ENCODE data around the gene EFNA4.
A peak's percentile ranks its signal among the peaks of the same experiment; 100 is the strongest.

Gene EFNA4

GRCh38 chr1:155017946-155018316 lies 45.6 kb upstream of the EFNA4 start:
- Histone ChIP-seq H2AK5ac (ENCODE audit: low read length) (peak overlapping the region; percentile 69), H3K56ac (ENCODE audit: low read length) (peak overlapping the region; percentile 70), H3K9ac (ENCODE audit: low read length) (peak overlapping the region; percentile 65), H2BK5ac (ENCODE audit: low read length) (no peak overlapping the region), H3K36me3 (ENCODE audit: control insufficient read depth, insufficient read depth, low read length) (no peaks in the 10 kb centered on the region), H2BK15ac (replicated peaks; ENCODE audit: low read depth) (no peak overlapping the region), H3K4me2 (ENCODE audit: low read length) (peak overlapping the region; percentile 42), H3K79me1 (ENCODE audit: low read length) (no peaks in the 10 kb centered on the region), H4K5ac (ENCODE audit: low read length) (no peak overlapping the region), H2BK120ac (ENCODE audit: low read depth, low read length) (no peak overlapping the region), H3K4me1 (ENCODE audit: control insufficient read depth, low read depth, low read length) (peaks cover 9% of the 10 kb centered on the region), H3K4ac (ENCODE audit: low read depth, low read length) (no peak overlapping the region), H3K4me3 (ENCODE audit: low read length) (no peak overlapping the region), H3K23ac (ENCODE audit: low read length) (no peak overlapping the region), H3K27me3 (ENCODE audit: insufficient read depth, low read length, poor library complexity) (no peaks in the 10 kb centered on the region), H3K27ac (ENCODE audit: low read depth, low read length) (peak overlapping the region; percentile 37), H4K8ac (ENCODE audit: low read depth, low read length) (no peak overlapping the region), H3K18ac (ENCODE audit: low read length) (peak overlapping the region; percentile 24), H3K79me2 (ENCODE audit: control insufficient read depth, insufficient read depth, low read length) (no peaks in the 10 kb centered on the region)
- no CpG with 5 or more reads among the region's 6 CpGs for WGBS (ENCODE audit: extremely low coverage, insufficient coverage, low lambda C conversion rate)
- no peak for DNase-seq

GRCh38 chr1:155018617-155019348 lies 44.8 kb upstream of the EFNA4 start:
- WGBS (ENCODE audit: extremely low coverage, insufficient coverage, low lambda C conversion rate) = no CpG with 5 or more reads among the region's 8 CpGs

GRCh38 chr1:155019377-155020245 lies 43.9 kb upstream of the EFNA4 start:
- Histone ChIP-seq H3K4me1 (ENCODE audit: control insufficient read depth, low read depth, low read length) (peaks cover 5% of the 10 kb centered on the region), H3K18ac (ENCODE audit: low read length) (no peak overlapping the region), H3K27me3 (ENCODE audit: insufficient read depth, low read length, poor library complexity) (no peaks in the 10 kb centered on the region), H3K79me1 (ENCODE audit: low read length) (no peaks in the 10 kb centered on the region), H3K79me2 (ENCODE audit: control insufficient read depth, insufficient read depth, low read length) (no peaks in the 10 kb centered on the region), H3K56ac (ENCODE audit: low read length) (no peak overlapping the region), H2BK5ac (ENCODE audit: low read length) (no peak overlapping the region), H2BK120ac (ENCODE audit: low read depth, low read length) (no peak overlapping the region), H3K27ac (ENCODE audit: low read depth, low read length) (no peak overlapping the region), H4K5ac (ENCODE audit: low read length) (no peak overlapping the region), H3K36me3 (ENCODE audit: control insufficient read depth, insufficient read depth, low read length) (no peaks in the 10 kb centered on the region), H3K4ac (ENCODE audit: low read depth, low read length) (no peak overlapping the region), H2AK5ac (ENCODE audit: low read length) (no peak overlapping the region), H3K9ac (ENCODE audit: low read length) (no peak overlapping the region), H3K4me3 (ENCODE audit: low read length) (no peak overlapping the region), H3K4me2 (ENCODE audit: low read length) (no peak overlapping the region), H2BK15ac (replicated peaks; ENCODE audit: low read depth) (no peak overlapping the region), H3K23ac (ENCODE audit: low read length) (no peak overlapping the region), H4K8ac (ENCODE audit: low read depth, low read length) (no peak overlapping the region)
- WGBS (ENCODE audit: extremely low coverage, insufficient coverage, low lambda C conversion rate) = no CpG with 5 or more reads among the region's 11 CpGs
- DNase-seq = no peak

More at GRCh38 chr1:155018617-155019348, 44.8 kb upstream of the EFNA4 start:
- Histone ChIP-seq H2BK120ac (ENCODE audit: low read depth, low read length) (no peak overlapping the region), H3K27ac (ENCODE audit: low read depth, low read length) (no peak overlapping the region), H3K18ac (ENCODE audit: low read length) (no peak overlapping the region), H3K27me3 (ENCODE audit: insufficient read depth, low read length, poor library complexity) (no peaks in the 10 kb centered on the region), H3K4ac (ENCODE audit: low read depth, low read length) (no peak overlapping the region), H3K4me3 (ENCODE audit: low read length) (no peak overlapping the region), H4K5ac (ENCODE audit: low read length) (no peak overlapping the region), H4K8ac (ENCODE audit: low read depth, low read length) (no peak overlapping the region), H3K9ac (ENCODE audit: low read length) (no peak overlapping the region), H2BK15ac (replicated peaks; ENCODE audit: low read depth) (no peak overlapping the region), H3K4me2 (ENCODE audit: low read length) (no peak overlapping the region), H2BK5ac (ENCODE audit: low read length) (no peak overlapping the region), H3K79me2 (ENCODE audit: control insufficient read depth, insufficient read depth, low read length) (no peaks in the 10 kb centered on the region), H3K36me3 (ENCODE audit: control insufficient read depth, insufficient read depth, low read length) (no peaks in the 10 kb centered on the region), H3K23ac (ENCODE audit: low read length) (no peak overlapping the region), H3K4me1 (ENCODE audit: control insufficient read depth, low read depth, low read length) (peaks cover 8% of the 10 kb centered on the region), H2AK5ac (ENCODE audit: low read length) (no peak overlapping the region), H3K79me1 (ENCODE audit: low read length) (no peaks in the 10 kb centered on the region), H3K56ac (ENCODE audit: low read length) (no peak overlapping the region)
- DNase-seq = no peak

GRCh38 chr1:155022136-155022926 lies 41.2 kb upstream of the EFNA4 start:
- H3K4me1 ChIP-seq (ENCODE audit: control insufficient read depth, low read depth, low read length) = peaks cover 3% of the 10 kb centered on the region
- H2AK5ac ChIP-seq (ENCODE audit: low read length) = no peak overlapping the region
- H3K18ac ChIP-seq (ENCODE audit: low read length) = no peak overlapping the region
- no peak overlapping the region for H4K8ac ChIP-seq (ENCODE audit: low read depth, low read length)
- H3K23ac ChIP-seq (ENCODE audit: low read length) = no peak overlapping the region
- H2BK120ac ChIP-seq (ENCODE audit: low read depth, low read length) = no peak overlapping the region
- no peak overlapping the region for H2BK5ac ChIP-seq (ENCODE audit: low read length)
- peak; percentile 42 for DNase-seq
- H4K5ac ChIP-seq (ENCODE audit: low read length) = no peak overlapping the region
- H3K79me1 ChIP-seq (ENCODE audit: low read length) = no peaks in the 10 kb centered on the region
- H3K27me3 ChIP-seq (ENCODE audit: insufficient read depth, low read length, poor library complexity) = no peaks in the 10 kb centered on the region
- H3K27ac ChIP-seq (ENCODE audit: low read depth, low read length) = no peak overlapping the region
- H3K56ac ChIP-seq (ENCODE audit: low read length) = no peak overlapping the region
- no peak overlapping the region for H2BK15ac ChIP-seq (replicated peaks; ENCODE audit: low read depth)
- H3K4me3 ChIP-seq (ENCODE audit: low read length) = no peak overlapping the region
- no CpG with 5 or more reads among the region's 8 CpGs for WGBS (ENCODE audit: extremely low coverage, insufficient coverage, low lambda C conversion rate)
- H3K9ac ChIP-seq (ENCODE audit: low read length) = no peak overlapping the region
- no peak overlapping the region for H3K4me2 ChIP-seq (ENCODE audit: low read length)
- H3K36me3 ChIP-seq (ENCODE audit: control insufficient read depth, insufficient read depth, low read length) = no peaks in the 10 kb centered on the region
- H3K4ac ChIP-seq (ENCODE audit: low read depth, low read length) = no peak overlapping the region
- no peaks in the 10 kb centered on the region for H3K79me2 ChIP-seq (ENCODE audit: control insufficient read depth, insufficient read depth, low read length)

- no CpG with 5 or more reads among the region's 4 CpGs for WGBS (ENCODE audit: extremely low coverage, insufficient coverage, low lambda C conversion rate)
- Histone ChIP-seq H3K23ac (ENCODE audit: low read length) (no peak overlapping the region), H3K56ac (ENCODE audit: low read length) (no peak overlapping the region), H4K5ac (ENCODE audit: low read length) (no peak overlapping the region), H3K4me3 (ENCODE audit: low read length) (no peak overlapping the region), H3K27ac (ENCODE audit: low read depth, low read length) (no peak overlapping the region), H2BK15ac (replicated peaks; ENCODE audit: low read depth) (no peak overlapping the region), H3K4me2 (ENCODE audit: low read length) (no peak overlapping the region), H4K8ac (ENCODE audit: low read depth, low read length) (no peak overlapping the region), H3K4me1 (ENCODE audit: control insufficient read depth, low read depth, low read length) (no peaks in the 10 kb centered on the region), H2BK120ac (ENCODE audit: low read depth, low read length) (no peak overlapping the region), H3K79me2 (ENCODE audit: control insufficient read depth, insufficient read depth, low read length) (no peaks in the 10 kb centered on the region), H2AK5ac (ENCODE audit: low read length) (no peak overlapping the region), H3K79me1 (ENCODE audit: low read length) (no peaks in the 10 kb centered on the region), H3K4ac (ENCODE audit: low read depth, low read length) (no peak overlapping the region), H3K36me3 (ENCODE audit: control insufficient read depth, insufficient read depth, low read length) (no peaks in the 10 kb centered on the region), H3K18ac (ENCODE audit: low read length) (no peak overlapping the region), H2BK5ac (ENCODE audit: low read length) (no peak overlapping the region), H3K27me3 (ENCODE audit: insufficient read depth, low read length, poor library complexity) (no peaks in the 10 kb centered on the region), H3K9ac (ENCODE audit: low read length) (no peak overlapping the region)
- DNase-seq = no peak
Observed at GRCh38 chr1:155022927-155023236, 40.7 kb upstream of the EFNA4 start.

Measured in mesendoderm (in vitro differentiated cells).